Lower lobe of right lung (tissue), 2 donors: Measurements from ENCODE around the gene GLTP. TPM values are rescaled to one million over a fixed set of nuclear protein-coding genes. Genes with fewer than 3 reads are reported as not detected.
"Not testable (repeated sequence)": the region's sequence is repeated elsewhere in the genome, so short reads cannot be mapped to it uniquely, and the experiment has no call there.

ENCODE experiments used
- ATAC-seq, 2 donors: fragments of 200-7000 bp; cut with Tn5 transposase; one replicate each; pipeline ENCODE4 v1.9.1; 2020 to 2022; ENCODE audit warnings: mild to moderate bottlenecking in 2 of 2, moderate library complexity in 2 of 2
- DNase-seq: peaks from one replicate; pipeline ENCODE4 v3.0.0-alpha.2; 2020
- H3K27ac ChIP-seq: fragments of 200-600 bp; one replicate; pipeline ENCODE4 v1.8.0; 2022
- H3K27me3 ChIP-seq: fragments of 200-600 bp; one replicate; pipeline ENCODE4 v1.8.0; 2022; ENCODE audit warnings: low read depth
- H3K36me3 ChIP-seq: fragments of 200-600 bp; one replicate; pipeline ENCODE4 v1.8.0; 2022; ENCODE audit warnings: mild to moderate bottlenecking
- H3K4me1 ChIP-seq: fragments of 200-600 bp; one replicate; pipeline ENCODE4 v1.8.0; 2022
- H3K4me3 ChIP-seq: fragments of 200-600 bp; one replicate; pipeline ENCODE4 v1.8.0; 2022; ENCODE audit warnings: mild to moderate bottlenecking
- H3K9me3 ChIP-seq: fragments of 200-600 bp; one replicate; pipeline ENCODE4 v1.8.0; 2022
- intact Hi-C: fragments of 100-400 bp; cut with DNase I; formaldehyde crosslinking; loops from one replicate; pipeline ENCODE4 v1.11.0; 2022
- long read RNA-seq: library from polyadenylated mRNA; unstranded; transcript quantifications from one replicate; pipeline ENCODE4 v2.0.0, GENCODE V29; 2021
- total RNA-seq: library from RNA; stranded (reverse); fragmentation: NEBNext Ultra II Directional; extraction: Animal tissue kit (Norgen Biotek cat#: 25700); gene quantifications from one replicate; pipeline ENCODE4 v1.2.1, GENCODE V29; 2021
- TF ChIP-seq, protein P1 (sequence below): fragments of 200-600 bp; IDR thresholded peaks from one replicate; pipeline ENCODE4 v1.8.0; 2022; ENCODE audit warnings: antibody characterized with exemption, mild to moderate bottlenecking
- donor health status: DM: no; HTN: yes; CAD: no; lungs with severe emphysema.

Gene GLTP, protein sequence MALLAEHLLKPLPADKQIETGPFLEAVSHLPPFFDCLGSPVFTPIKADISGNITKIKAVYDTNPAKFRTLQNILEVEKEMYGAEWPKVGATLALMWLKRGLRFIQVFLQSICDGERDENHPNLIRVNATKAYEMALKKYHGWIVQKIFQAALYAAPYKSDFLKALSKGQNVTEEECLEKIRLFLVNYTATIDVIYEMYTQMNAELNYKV
- 45.3 TPM for total RNA-seq
- long read RNA-seq, transcript GLTP-201 (5 exons, 2,356 nt), result major isoform, 126 of 143 reads
- long read RNA-seq, partial matches to known transcripts, result 3 of 143 reads
- long read RNA-seq, other reads (novel, unspliced or antisense), result 14 of 143 reads

GRCh38 chr12:109880043-109880931 lies at the start of gene GLTP:
Gene GLTP (minus strand): TSS chr12:109880541. CDS start chr12:109880374, 167 bp downstream.
- H3K36me3 ChIP-seq, result no peaks in the 10 kb centered on the region
- DNase-seq (peak; percentile 91), ATAC-seq (peak; percentile 97 to 98)
- intact Hi-C loops, result no loop called here
- no peaks in the 10 kb centered on the region for H3K27me3 ChIP-seq
- peak within 1 kb of the TSS; percentile 89 for H3K27ac ChIP-seq
- H3K4me1 ChIP-seq, result peaks cover 43% of the 10 kb centered on the region
- H3K9me3 ChIP-seq, result no peaks in the 10 kb centered on the region
- peak within 1 kb of the TSS; percentile 78 for H3K4me3 ChIP-seq
- TF ChIP-seq, protein P1, sequence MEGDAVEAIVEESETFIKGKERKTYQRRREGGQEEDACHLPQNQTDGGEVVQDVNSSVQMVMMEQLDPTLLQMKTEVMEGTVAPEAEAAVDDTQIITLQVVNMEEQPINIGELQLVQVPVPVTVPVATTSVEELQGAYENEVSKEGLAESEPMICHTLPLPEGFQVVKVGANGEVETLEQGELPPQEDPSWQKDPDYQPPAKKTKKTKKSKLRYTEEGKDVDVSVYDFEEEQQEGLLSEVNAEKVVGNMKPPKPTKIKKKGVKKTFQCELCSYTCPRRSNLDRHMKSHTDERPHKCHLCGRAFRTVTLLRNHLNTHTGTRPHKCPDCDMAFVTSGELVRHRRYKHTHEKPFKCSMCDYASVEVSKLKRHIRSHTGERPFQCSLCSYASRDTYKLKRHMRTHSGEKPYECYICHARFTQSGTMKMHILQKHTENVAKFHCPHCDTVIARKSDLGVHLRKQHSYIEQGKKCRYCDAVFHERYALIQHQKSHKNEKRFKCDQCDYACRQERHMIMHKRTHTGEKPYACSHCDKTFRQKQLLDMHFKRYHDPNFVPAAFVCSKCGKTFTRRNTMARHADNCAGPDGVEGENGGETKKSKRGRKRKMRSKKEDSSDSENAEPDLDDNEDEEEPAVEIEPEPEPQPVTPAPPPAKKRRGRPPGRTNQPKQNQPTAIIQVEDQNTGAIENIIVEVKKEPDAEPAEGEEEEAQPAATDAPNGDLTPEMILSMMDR, result peak; percentile 52

GRCh38 chr12:109929326-109929725 lies 49.0 kb upstream of the GLTP start:
- peak in 1 of 2 donors; percentile 47 for ATAC-seq
- H3K27me3 ChIP-seq, H3K4me3 ChIP-seq, DNase-seq, intact Hi-C loops, H3K9me3 ChIP-seq: not testable (repeated sequence)
- Histone ChIP-seq H3K36me3 (peaks cover 56% of the 10 kb centered on the region), H3K27ac (peak overlapping the region; percentile 28), H3K4me1 (peaks cover 21% of the 10 kb centered on the region)

- H3K27me3 ChIP-seq, result no peaks in the 10 kb centered on the region
- intact Hi-C loops, result no loop called here
- TF ChIP-seq, protein P1, result no peak
Measured at GRCh38 chr12:109928058-109928656, 47.8 kb upstream of the GLTP start.

DNA sequence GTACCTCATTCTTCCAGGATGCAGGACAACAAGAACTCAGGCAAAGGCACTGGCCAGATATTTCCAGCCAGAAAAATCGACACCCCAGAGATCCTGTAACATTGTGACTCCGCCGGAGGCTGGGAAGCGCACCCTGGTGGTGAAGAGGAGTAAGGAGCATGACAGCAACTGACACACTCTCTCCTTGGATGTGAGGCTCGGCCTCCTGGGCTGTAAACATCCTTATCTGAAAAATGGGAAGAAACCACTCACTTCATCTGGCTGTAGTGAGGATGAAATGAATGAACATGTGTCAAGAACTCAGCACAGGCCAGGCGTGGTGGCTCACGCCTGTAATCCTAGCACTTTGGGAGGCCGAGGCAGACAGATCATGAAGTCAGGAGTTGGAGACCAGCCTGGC lies 47.3 kb upstream of the GLTP start:
- peaks cover 39% of the 10 kb centered on the region for H3K36me3 ChIP-seq
- no peaks in the 10 kb centered on the region for H3K27me3 ChIP-seq
- intact Hi-C loops, result no loop called here
- peak in 1 of 2 donors; percentile 50 for ATAC-seq
- peaks cover 17% of the 10 kb centered on the region for H3K4me1 ChIP-seq
- no peak for DNase-seq
- TF ChIP-seq, protein P1, result peak; percentile 54
- H3K27ac ChIP-seq, result no peak overlapping the region
- H3K4me3 ChIP-seq, result no peak overlapping the region
- H3K9me3 ChIP-seq, result no peaks in the 10 kb centered on the region

More at GRCh38 chr12:109928058-109928656, 47.8 kb upstream of the GLTP start:
- H3K9me3 ChIP-seq, result no peaks in the 10 kb centered on the region
- peaks cover 44% of the 10 kb centered on the region for H3K36me3 ChIP-seq
- ATAC-seq (no peak), DNase-seq (no peak)
- H3K4me1 ChIP-seq, result peaks cover 17% of the 10 kb centered on the region
- no peak overlapping the region for H3K27ac ChIP-seq
- H3K4me3 ChIP-seq, result no peak overlapping the region

GRCh38 chr12:109926488-109927210 lies 46.3 kb upstream of the GLTP start:
- ATAC-seq, result no peak
- no peaks in the 10 kb centered on the region for H3K27me3 ChIP-seq
- peaks cover 17% of the 10 kb centered on the region for H3K4me1 ChIP-seq
- intact Hi-C loops, result no loop called here
- H3K4me3 ChIP-seq, result no peak overlapping the region
- no peak for DNase-seq
- peaks cover 34% of the 10 kb centered on the region for H3K36me3 ChIP-seq
- H3K9me3 ChIP-seq, result no peaks in the 10 kb centered on the region
- H3K27ac ChIP-seq, result no peak overlapping the region
- TF ChIP-seq, protein P1, result no peak
